OCI-LY1 (cell line): ENCODE results near the gene CTBP2.

Experiments
- CTCF ChIP-seq: fragments of 200-600 bp; sonication (generic), shearing (Covaris generic); IDR thresholded peaks from 2 replicates; pipeline ENCODE4 v1.5.1; 2017; ENCODE audit warnings: mild to moderate bottlenecking, antibody characterized with exemption, low read length, moderate library complexity, mixed read lengths
- EZH2 ChIP-seq: fragments of 200-600 bp; sonication (generic), shearing (Covaris generic); IDR thresholded peaks from 2 replicates; pipeline ENCODE4 v1.8.0; 2017; ENCODE audit warnings: borderline replicate concordance, mixed run types, mild to moderate bottlenecking, antibody characterized with exemption, low read length, moderate library complexity, mixed read lengths

- TF ChIP-seq CTCF, result no peak
- TF ChIP-seq EZH2, result no peak
Measured at GRCh38 chr10:125072794-125073193, 87.6 kb downstream of the CTBP2 start.
